ENCODE results near the gene SLC36A2.
"Not testable (repeated sequence)": the region's sequence is repeated elsewhere in the genome, so short reads cannot be mapped to it uniquely, and the experiment has no call there.

Gene SLC36A2

GRCh38 chr5:151326266-151326665 is 21.1 kb downstream of the SLC36A2 start:
- no peak for DNase-seq (ENCODE audit: low read depth, low spot score)

GRCh38 chr5:151320481-151320880 is 26.9 kb downstream of the SLC36A2 start:
- no peak for DNase-seq (ENCODE audit: low read depth, low spot score)

- no peak for DNase-seq (ENCODE audit: low read depth, low spot score)
Measured at GRCh38 chr5:151318850-151319732, 28.3 kb downstream of the SLC36A2 start.

GRCh38 chr5:151317871-151318270 is 29.5 kb downstream of the SLC36A2 start:
- DNase-seq (ENCODE audit: low read depth, low spot score) = no peak

GRCh38 chr5:151315998-151316597 is 31.3 kb downstream of the SLC36A2 start:
- DNase-seq (ENCODE audit: low read depth, low spot score) = no peak

GRCh38 chr5:151313357-151313756 is 34.0 kb downstream of the SLC36A2 start:
- DNase-seq (ENCODE audit: low read depth, low spot score) = no peak

GRCh38 chr5:151312756-151313324 is 34.5 kb downstream of the SLC36A2 start:
- DNase-seq (ENCODE audit: low read depth, low spot score) = no peak

- DNase-seq (ENCODE audit: low read depth, low spot score) = no peak
Measured at GRCh38 chr5:151310932-151311331, 36.4 kb downstream of the SLC36A2 start.

GRCh38 chr5:151309821-151310220 is 37.5 kb downstream of the SLC36A2 start:
- DNase-seq (ENCODE audit: low read depth, low spot score) = not testable (repeated sequence)

GRCh38 chr5:151309266-151309665 is 38.1 kb downstream of the SLC36A2 start:
- not testable (repeated sequence) for DNase-seq (ENCODE audit: low read depth, low spot score)

GRCh38 chr5:151303666-151304065 is 43.7 kb downstream of the SLC36A2 start, which contains the start of gene SLC36A3:
Gene SLC36A3 (minus strand): TSS chr5:151303766. CDS start chr5:151303354, 412 bp downstream.
- no peak for DNase-seq (ENCODE audit: low read depth, low spot score)

GRCh38 chr5:151298063-151298855 is 49.1 kb downstream of the SLC36A2 start:
- DNase-seq (ENCODE audit: low read depth, low spot score) = peak; percentile 42

GRCh38 chr5:151296974-151297373 is 50.4 kb downstream of the SLC36A2 start:
- DNase-seq (ENCODE audit: low read depth, low spot score) = no peak

GRCh38 chr5:151296478-151296830 is 50.9 kb downstream of the SLC36A2 start:
- DNase-seq (ENCODE audit: low read depth, low spot score) = no peak

GRCh38 chr5:151295791-151296477 is 51.4 kb downstream of the SLC36A2 start:
- DNase-seq (ENCODE audit: low read depth, low spot score) = no peak

- no peak for DNase-seq (ENCODE audit: low read depth, low spot score)
Measured at GRCh38 chr5:151295138-151295537, 52.2 kb downstream of the SLC36A2 start.

GRCh38 chr5:151293624-151294023 is 53.7 kb downstream of the SLC36A2 start:
- no peak for DNase-seq (ENCODE audit: low read depth, low spot score)

GRCh38 chr5:151288180-151288579 is 59.2 kb downstream of the SLC36A2 start:
- no peak for DNase-seq (ENCODE audit: low read depth, low spot score)

- no peak for DNase-seq (ENCODE audit: low read depth, low spot score)
Measured at GRCh38 chr5:151286246-151286645, 61.1 kb downstream of the SLC36A2 start.

- DNase-seq (ENCODE audit: low read depth, low spot score) = no peak
Measured at GRCh38 chr5:151285683-151286082, 61.7 kb downstream of the SLC36A2 start.

- DNase-seq (ENCODE audit: low read depth, low spot score) = no peak
Measured at GRCh38 chr5:151284392-151284967, 62.9 kb downstream of the SLC36A2 start.

All from iPS DF 19.7 (cell line).